CD8-positive, alpha-beta memory T cell (primary cell): ENCODE results near the gene SMYD3. TPM values are rescaled to one million over a fixed set of nuclear protein-coding genes. Genes with fewer than 3 reads are reported as not detected.

Source experiments
- CTCF ChIA-PET: fragments of 350-600 bp; sonication (Branson Sonifier 250); formaldehyde crosslinking; loops from one replicate; lab custom pipeline; 2021; ENCODE audit warnings: antibody characterized with exemption; lab: Charles Lee
- POLR2A ChIA-PET: fragments of 350-600 bp; sonication (Branson Sonifier 250); formaldehyde crosslinking; loops from one replicate; lab custom pipeline; 2021; ENCODE audit warnings: antibody characterized with exemption; lab: Charles Lee
- DNase-seq, 5 donors: peaks; one replicate each; pipeline versions ENCODE4 v3.0.0 to v3.0.0-alpha.2; 2020 to 2022; ENCODE audit warnings: mixed read lengths in 1 of 5
- H3K27ac ChIP-seq: one replicate; pipeline ENCODE4 v1.7.0; 2013; ENCODE audit warnings: low read depth, mild to moderate bottlenecking, low read length, moderate library complexity
- H3K27me3 ChIP-seq: 2 replicates; pipeline ENCODE4 v1.7.0; 2013; ENCODE audit warnings: low read length, mild to moderate bottlenecking; ENCODE audit not compliant: insufficient read depth, poor library complexity, severe bottlenecking
- H3K36me3 ChIP-seq: 2 replicates; pipeline ENCODE4 v1.7.0; 2013; ENCODE audit warnings: mild to moderate bottlenecking, low read length, moderate library complexity; ENCODE audit not compliant: insufficient read depth
- H3K4me1 ChIP-seq: 2 replicates; pipeline ENCODE4 v1.7.0; 2013; ENCODE audit warnings: mild to moderate bottlenecking, low read length, moderate library complexity; ENCODE audit not compliant: insufficient read depth
- H3K4me3 ChIP-seq: 2 replicates; pipeline ENCODE4 v1.7.0; 2013; ENCODE audit warnings: mild to moderate bottlenecking, low read length
- H3K9me3 ChIP-seq: 2 replicates; pipeline ENCODE4 v1.7.0; 2013; ENCODE audit warnings: mild to moderate bottlenecking, low read length
- H3K27ac Mint-ChIP-seq, 8 donors: one replicate each; pipeline ENCODE4 v1.8.0; 2020 to 2021; ENCODE audit warnings: mixed read lengths in 8 of 8, mild to moderate bottlenecking in 6 of 8, inconsistent platforms in 3 of 8, moderate library complexity in 3 of 8
- H3K27me3 Mint-ChIP-seq, 2 donors: one replicate each; pipeline ENCODE4 v1.8.0; 2020 to 2021; ENCODE audit warnings: mixed read lengths in 2 of 2, mild to moderate bottlenecking in 1 of 2, moderate library complexity in 1 of 2
- H3K36me3 Mint-ChIP-seq, 3 donors: one replicate each; pipeline ENCODE4 v1.8.0; 2020 to 2021; ENCODE audit warnings: mixed read lengths in 3 of 3, inconsistent platforms in 1 of 3, mild to moderate bottlenecking in 1 of 3
- H3K4me1 Mint-ChIP-seq, 3 donors: one replicate each; pipeline ENCODE4 v1.8.0; 2020 to 2021; ENCODE audit warnings: mixed read lengths in 3 of 3, inconsistent platforms in 1 of 3, mild to moderate bottlenecking in 1 of 3
- H3K4me3 Mint-ChIP-seq, 7 donors: one replicate each; pipeline ENCODE4 v1.8.0; 2020 to 2021; ENCODE audit warnings: mixed read lengths in 7 of 7, mild to moderate bottlenecking in 6 of 7, moderate library complexity in 4 of 7, inconsistent platforms in 2 of 7
- H3K9me3 Mint-ChIP-seq, 5 donors: one replicate each; pipeline ENCODE4 v1.8.0; 2020 to 2022; ENCODE audit warnings: mixed read lengths in 5 of 5, mild to moderate bottlenecking in 3 of 5, moderate library complexity in 2 of 5, inconsistent platforms in 1 of 5
- polyA plus RNA-seq: library from polyadenylated mRNA; unstranded; fragments of 300-500 nt; fragmentation: Illumina TruSeq; gene quantifications from one replicate; pipeline ENCODE4 v1.2.3, GENCODE V29; 2021
- total RNA-seq, 2 experiments: library from RNA; stranded (reverse); gene quantifications; one replicate each; pipeline ENCODE4 v1.2.3, GENCODE V29; 2021

The SMYD3 gene
- total and polyA plus RNA-seq, 3 experiments from 2014 or later = 12.4 to 31.7 (median 14.5) TPM

DNA sequence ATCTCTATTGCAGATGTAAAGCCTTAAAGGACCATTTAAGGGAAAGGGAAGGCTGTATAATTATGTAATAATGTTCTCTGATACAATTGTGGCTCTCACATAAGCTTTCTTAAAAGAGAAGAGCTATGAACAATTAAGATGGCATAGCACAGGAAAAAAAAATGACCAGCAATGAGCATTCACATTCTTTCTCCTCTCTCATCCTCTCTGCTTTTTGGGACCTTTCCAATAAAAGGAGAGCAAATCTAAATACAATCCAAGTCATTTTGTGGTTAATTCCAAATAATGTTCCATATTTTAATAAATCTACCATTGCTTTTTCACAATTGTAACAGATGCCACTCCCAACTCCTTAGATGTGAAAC, 23.5 kb downstream of the SMYD3 start:
- Histone ChIP-seq H3K36me3 (no peaks in the 10 kb centered on the region), H3K4me3 (no peak overlapping the region), H3K9me3 (no peaks in the 10 kb centered on the region), H3K27me3 (no peaks in the 10 kb centered on the region), H3K27ac (no peak overlapping the region), H3K4me1 (no peaks in the 10 kb centered on the region)
- Mint-ChIP-seq H3K36me3 (peaks cover 0 to 4% (median 2%) of the 10 kb centered on the region in 3 donors), H3K4me3 (peak overlapping the region in 3 of 7 donors; percentile 8 to 31 (median 13)), H3K4me1 (peaks cover 27 to 46% (median 36%) of the 10 kb centered on the region in 3 donors), H3K27me3 (no peaks in the 10 kb centered on the region), H3K27ac (peak overlapping the region in 1 of 8 donors; percentile 26), H3K9me3 (no peaks in the 10 kb centered on the region)
- ChIA-PET POLR2A (interaction anchor here (0.6 kb wide), 1 partner anchor 1583 kb away, joined by 5 read pairs; no protein-coding TSS in a partner anchor), CTCF (no interaction called here)
- no peak for DNase-seq

GRCh38 chr1:246482805-246483568, 24.1 kb downstream of the SMYD3 start:
- Mint-ChIP-seq H3K27ac (peak overlapping the region in 2 of 8 donors; percentile 1 to 3), H3K4me1 (peaks cover 26 to 43% (median 32%) of the 10 kb centered on the region in 3 donors), H3K4me3 (peak overlapping the region in 4 of 7 donors; percentile 1 to 31 (median 10)), H3K9me3 (no peaks in the 10 kb centered on the region), H3K27me3 (no peaks in the 10 kb centered on the region), H3K36me3 (peaks cover 0 to 3% (median 0%) of the 10 kb centered on the region in 3 donors)
- Histone ChIP-seq H3K27me3 (no peaks in the 10 kb centered on the region), H3K9me3 (no peaks in the 10 kb centered on the region), H3K27ac (no peak overlapping the region), H3K36me3 (no peaks in the 10 kb centered on the region), H3K4me3 (no peak overlapping the region), H3K4me1 (no peaks in the 10 kb centered on the region)
- ChIA-PET POLR2A (interaction anchor here (0.6 kb wide), 1 partner anchor 1582 kb away, joined by 5 read pairs; no protein-coding TSS in a partner anchor), CTCF (interaction anchor here (1.4 kb wide), 1 partner anchor 15 kb away, joined by 3 read pairs; no protein-coding TSS in a partner anchor)
- no peak for DNase-seq

DNA sequence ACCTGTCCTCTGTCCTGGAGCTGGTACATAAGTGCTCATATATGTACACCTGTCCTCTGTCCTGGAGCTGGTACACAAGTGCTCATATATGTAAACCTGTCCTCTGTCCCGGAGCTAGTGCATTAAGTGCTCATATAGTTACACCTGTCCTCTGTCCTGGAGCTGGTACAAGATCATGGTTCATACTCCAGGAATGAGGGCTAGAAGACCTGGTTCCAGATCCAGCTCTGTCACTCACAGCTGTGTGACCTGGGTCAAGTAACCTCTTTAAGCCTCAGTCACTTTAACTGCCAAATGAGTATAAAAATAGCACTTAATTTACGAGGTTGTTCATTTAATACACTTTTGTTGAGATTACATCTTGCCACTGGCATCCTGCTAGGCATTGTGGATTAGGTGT, 28.0 kb downstream of the SMYD3 start:
- Histone ChIP-seq H3K27ac (no peak overlapping the region), H3K4me1 (no peaks in the 10 kb centered on the region), H3K9me3 (no peaks in the 10 kb centered on the region), H3K4me3 (no peak overlapping the region), H3K27me3 (no peaks in the 10 kb centered on the region), H3K36me3 (no peaks in the 10 kb centered on the region)
- Mint-ChIP-seq H3K4me1 (peaks cover 16 to 37% (median 25%) of the 10 kb centered on the region in 3 donors), H3K27me3 (no peaks in the 10 kb centered on the region), H3K9me3 (no peaks in the 10 kb centered on the region), H3K27ac (no peak overlapping the region), H3K4me3 (no peak overlapping the region), H3K36me3 (peaks cover 0 to 3% (median 2%) of the 10 kb centered on the region in 3 donors)
- CTCF ChIA-PET = interaction anchor here (0.7 kb wide), 1 partner anchor 319 kb away, joined by 3 read pairs; no protein-coding TSS in a partner anchor
- POLR2A ChIA-PET = no interaction called here
- no peak for DNase-seq

GRCh38 chr1:246477634-246478033, 29.4 kb downstream of the SMYD3 start:
- H3K4me3 Mint-ChIP-seq = no peak overlapping the region

GRCh38 chr1:246476771-246477170, 30.3 kb downstream of the SMYD3 start:
- POLR2A ChIA-PET = no interaction called here
- H3K27me3 ChIP-seq = no peaks in the 10 kb centered on the region
- DNase-seq = no peak
- H3K27me3 Mint-ChIP-seq = no peaks in the 10 kb centered on the region
- peaks cover 0 to 3% (median 2%) of the 10 kb centered on the region in 3 donors for H3K36me3 Mint-ChIP-seq
- H3K9me3 ChIP-seq = no peaks in the 10 kb centered on the region
- no peaks in the 10 kb centered on the region for H3K9me3 Mint-ChIP-seq
- H3K4me1 Mint-ChIP-seq = peaks cover 7 to 24% (median 9%) of the 10 kb centered on the region in 3 donors
- H3K4me3 Mint-ChIP-seq = no peak overlapping the region
- no peak overlapping the region for H3K4me3 ChIP-seq
- CTCF ChIA-PET = no interaction called here
- no peaks in the 10 kb centered on the region for H3K36me3 ChIP-seq
- no peak overlapping the region for H3K27ac Mint-ChIP-seq
- no peak overlapping the region for H3K27ac ChIP-seq
- no peaks in the 10 kb centered on the region for H3K4me1 ChIP-seq

More at GRCh38 chr1:246477634-246478033, 29.4 kb downstream of the SMYD3 start:
- Mint-ChIP-seq H3K36me3 (peaks cover 0 to 3% (median 2%) of the 10 kb centered on the region in 3 donors), H3K27me3 (no peaks in the 10 kb centered on the region), H3K4me1 (peaks cover 5 to 24% (median 12%) of the 10 kb centered on the region in 3 donors), H3K9me3 (no peaks in the 10 kb centered on the region), H3K27ac (no peak overlapping the region)
- Histone ChIP-seq H3K27me3 (no peaks in the 10 kb centered on the region), H3K4me1 (no peaks in the 10 kb centered on the region), H3K36me3 (no peaks in the 10 kb centered on the region), H3K4me3 (no peak overlapping the region), H3K9me3 (no peaks in the 10 kb centered on the region), H3K27ac (no peak overlapping the region)
- CTCF ChIA-PET = no interaction called here
- POLR2A ChIA-PET = no interaction called here
- no peak for DNase-seq

- DNase-seq = no peak
- ChIA-PET POLR2A (no interaction called here), CTCF (no interaction called here)
- peaks cover 0 to 1% (median 0%) of the 10 kb centered on the region in 5 donors for H3K9me3 Mint-ChIP-seq
- peaks cover 0 to 2% of the 10 kb centered on the region in 2 donors for H3K27me3 Mint-ChIP-seq
- Histone ChIP-seq H3K27ac (no peak overlapping the region), H3K4me1 (no peaks in the 10 kb centered on the region), H3K4me3 (no peak overlapping the region), H3K27me3 (no peaks in the 10 kb centered on the region), H3K9me3 (no peaks in the 10 kb centered on the region), H3K36me3 (no peaks in the 10 kb centered on the region)
- H3K36me3 Mint-ChIP-seq = peaks cover 0 to 2% (median 0%) of the 10 kb centered on the region in 3 donors
- H3K4me3 Mint-ChIP-seq = no peak overlapping the region
- peaks cover 4 to 12% (median 4%) of the 10 kb centered on the region in 3 donors for H3K4me1 Mint-ChIP-seq
- H3K27ac Mint-ChIP-seq = peak overlapping the region in 1 of 8 donors; percentile 44
Observed at GRCh38 chr1:246471688-246472087, 35.4 kb downstream of the SMYD3 start.

DNA sequence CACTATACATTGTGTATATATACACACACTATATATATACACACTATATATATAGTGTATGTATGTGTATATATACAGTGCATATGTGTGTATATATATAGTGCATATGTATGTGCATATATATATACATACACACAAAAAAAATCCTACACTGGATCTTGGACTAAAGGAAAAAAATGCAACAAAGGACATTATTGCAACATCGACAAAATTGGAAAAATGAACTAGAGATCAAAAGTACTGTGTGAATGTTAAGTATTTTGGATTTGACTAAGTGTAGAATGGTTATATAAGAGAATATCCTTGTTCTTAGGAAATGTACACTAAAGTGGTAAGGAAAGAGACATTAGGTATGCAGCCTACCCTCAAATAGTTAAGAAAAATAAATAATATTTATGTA, 36.5 kb downstream of the SMYD3 start:
- peaks cover 4 to 14% (median 7%) of the 10 kb centered on the region in 3 donors for H3K4me1 Mint-ChIP-seq
- H3K9me3 Mint-ChIP-seq = peaks cover 0 to 1% (median 0%) of the 10 kb centered on the region in 5 donors
- no peak overlapping the region for H3K27ac ChIP-seq
- H3K36me3 Mint-ChIP-seq = peaks cover 0 to 2% (median 0%) of the 10 kb centered on the region in 3 donors
- H3K27ac Mint-ChIP-seq = no peak overlapping the region
- ChIA-PET CTCF (no interaction called here), POLR2A (no interaction called here)
- H3K4me3 Mint-ChIP-seq = no peak overlapping the region
- H3K27me3 Mint-ChIP-seq = peaks cover 0 to 2% of the 10 kb centered on the region in 2 donors
- no peaks in the 10 kb centered on the region for H3K27me3 ChIP-seq
- no peaks in the 10 kb centered on the region for H3K4me1 ChIP-seq
- H3K36me3 ChIP-seq = no peaks in the 10 kb centered on the region
- no peak for DNase-seq
- H3K4me3 ChIP-seq = no peak overlapping the region
- H3K9me3 ChIP-seq = no peaks in the 10 kb centered on the region

DNA sequence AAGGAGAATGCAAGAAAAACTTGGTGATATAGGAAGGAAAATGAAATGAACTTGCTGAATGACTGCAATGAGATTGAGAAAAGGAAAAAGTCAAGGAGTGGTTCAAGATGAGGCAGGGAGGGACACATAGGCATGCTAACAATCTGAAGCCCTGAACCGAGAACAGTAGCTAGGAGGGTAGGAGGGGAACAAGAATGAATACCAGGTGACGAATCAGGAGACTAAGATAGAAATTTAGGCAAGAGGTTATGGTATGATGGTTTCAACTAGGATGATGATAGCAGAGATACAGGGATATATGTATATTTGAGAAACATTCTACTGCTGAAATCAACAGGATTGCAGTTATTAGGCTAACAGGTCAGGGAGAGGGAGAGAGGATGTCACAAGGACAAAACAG, 44.1 kb downstream of the SMYD3 start:
- no peak overlapping the region for H3K4me3 Mint-ChIP-seq
- H3K27me3 Mint-ChIP-seq = peaks cover 0 to 3% of the 10 kb centered on the region in 2 donors
- no peaks in the 10 kb centered on the region for H3K9me3 Mint-ChIP-seq
- Histone ChIP-seq H3K36me3 (no peaks in the 10 kb centered on the region), H3K4me3 (no peak overlapping the region), H3K27me3 (no peaks in the 10 kb centered on the region), H3K4me1 (no peaks in the 10 kb centered on the region), H3K27ac (no peak overlapping the region), H3K9me3 (no peaks in the 10 kb centered on the region)
- peaks cover 2 to 7% (median 4%) of the 10 kb centered on the region in 3 donors for H3K36me3 Mint-ChIP-seq
- POLR2A ChIA-PET = no interaction called here
- H3K27ac Mint-ChIP-seq = peak overlapping the region in 1 of 8 donors; percentile 39
- CTCF ChIA-PET = no interaction called here
- H3K4me1 Mint-ChIP-seq = peaks cover 12 to 29% (median 24%) of the 10 kb centered on the region in 3 donors
- no peak for DNase-seq
